NCI-H2227 treated with DMSO at 0.1 percent for 48 hours (cell line): ENCODE data around the gene ANGEL1.
A peak's percentile ranks its signal among the peaks of the same experiment; 100 is the strongest.

Experiments
- DNase-seq: peaks from one replicate; lab custom pipeline; 2025; lab: John Stamatoyannopoulos, UW

The ANGEL1 gene

DNA sequence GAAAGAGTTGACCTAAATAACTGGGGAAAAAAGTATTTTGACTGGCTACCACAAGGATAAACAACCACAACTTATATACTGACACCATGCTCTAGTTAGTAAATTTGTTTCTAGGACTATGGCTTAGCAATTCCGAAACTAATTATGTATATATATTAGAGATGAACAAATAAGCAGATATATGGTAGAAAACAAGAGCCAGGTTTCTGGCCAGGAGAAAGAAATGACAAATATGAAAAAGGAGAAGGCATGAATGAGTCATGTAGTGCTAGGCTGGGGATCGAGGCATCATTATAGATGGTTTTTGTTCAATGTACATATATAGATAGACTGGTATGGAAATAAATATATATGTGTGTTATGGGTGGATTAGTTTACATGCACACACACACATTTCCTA lies 8.0 kb upstream of the ANGEL1 start:
- DNase-seq = no peak

DNA sequence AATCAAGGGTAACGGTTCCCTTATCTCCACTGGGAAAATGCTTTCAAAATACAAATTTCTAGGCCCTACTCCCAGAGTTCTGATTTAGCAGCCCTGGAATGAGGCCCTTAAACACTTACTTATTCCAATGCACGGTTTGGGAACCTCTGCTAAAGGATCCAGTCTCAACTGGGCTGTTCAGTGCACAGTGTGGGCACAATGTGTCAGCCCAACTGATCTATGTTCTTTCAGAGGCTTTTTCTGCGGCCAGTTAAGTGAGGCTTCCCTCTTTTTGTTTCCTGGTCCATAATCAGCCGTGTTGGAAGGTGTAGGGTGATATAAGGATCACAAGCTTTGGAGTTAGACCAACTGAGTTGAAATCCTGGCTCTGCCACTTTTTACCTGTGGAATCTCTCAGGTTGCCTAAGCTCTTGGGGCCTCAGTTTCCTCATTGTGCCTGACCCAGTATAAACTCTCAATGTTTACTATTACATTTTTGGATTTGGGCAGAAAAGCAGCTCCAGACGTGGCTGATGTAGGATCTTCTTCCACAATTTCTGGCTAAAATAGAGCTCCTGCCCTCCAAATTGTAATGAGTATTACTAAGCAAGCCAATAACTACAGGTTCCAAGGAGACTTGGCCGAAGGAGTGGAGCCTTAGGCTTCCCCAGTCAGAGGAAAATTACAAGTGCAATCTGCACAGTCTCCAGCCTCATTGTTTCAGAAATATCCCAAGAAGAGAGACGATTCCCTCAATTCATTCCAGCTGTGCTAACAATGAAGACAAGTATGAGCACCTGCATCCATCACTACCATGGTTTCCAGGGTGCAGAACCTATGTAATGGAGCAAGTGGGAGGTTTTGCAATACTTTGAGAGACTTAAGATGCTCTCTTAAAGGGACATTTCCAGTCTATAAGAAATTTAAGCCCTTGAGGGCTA lies 2.3 kb upstream of the ANGEL1 start:
- DNase-seq = no peak

DNA sequence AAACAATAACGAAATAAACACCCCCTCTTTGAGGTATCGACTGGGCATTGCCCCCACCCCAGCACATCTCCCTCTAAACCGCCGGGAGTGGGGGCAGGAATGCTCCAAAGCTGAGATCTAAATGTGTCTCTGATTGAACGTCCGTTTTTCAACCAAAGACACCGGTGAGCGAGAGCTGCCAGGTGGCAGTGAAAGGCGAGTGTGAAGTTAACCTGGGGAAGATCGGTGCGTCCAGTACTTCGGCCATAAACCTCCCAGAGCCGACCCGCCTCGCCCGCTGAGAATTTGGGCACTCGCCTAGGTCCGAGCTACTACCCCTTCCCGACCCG lies 625 bp downstream of the ANGEL1 start:
- no peak for DNase-seq

DNA sequence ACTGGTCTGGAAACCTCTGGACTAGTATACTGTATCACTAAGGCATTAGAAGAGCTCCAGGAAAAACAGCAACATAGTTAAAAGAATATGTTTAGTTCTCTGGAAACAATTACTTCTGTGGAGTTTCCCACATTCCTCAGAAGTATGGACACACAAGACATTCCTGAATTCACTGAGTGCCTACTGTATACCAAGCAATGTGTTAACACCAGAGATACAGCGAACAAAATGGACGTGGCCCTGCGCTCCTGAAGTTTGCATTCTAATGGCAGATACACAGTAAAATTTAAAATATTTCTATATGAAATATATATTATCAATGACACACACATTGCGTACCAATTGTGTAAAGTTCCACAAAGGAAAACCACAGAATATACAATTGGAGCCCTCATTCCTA lies 1.1 kb downstream of the ANGEL1 start:
- no peak for DNase-seq

DNA sequence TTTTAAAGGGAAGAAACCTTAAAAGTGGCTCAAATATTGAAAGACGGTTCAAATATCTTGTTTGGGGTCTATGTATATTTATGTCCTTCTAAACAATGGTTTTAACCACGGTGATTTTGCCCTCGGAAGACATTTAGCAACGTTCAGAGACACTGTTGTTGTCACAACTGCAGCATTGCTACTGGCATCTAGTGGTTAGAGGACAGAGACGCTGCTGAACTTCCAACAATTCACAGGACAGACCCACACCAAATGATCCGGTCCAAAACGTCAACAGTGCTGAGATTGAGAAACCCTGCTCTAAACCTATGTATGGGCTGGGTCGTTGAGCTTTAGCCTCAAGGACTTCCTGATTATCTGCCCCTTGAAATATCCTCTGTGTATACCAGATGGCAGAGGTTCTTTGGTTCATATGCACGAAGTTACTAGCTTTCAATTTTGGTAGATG lies 1.7 kb downstream of the ANGEL1 start:
- DNase-seq = peak; percentile 4

DNA sequence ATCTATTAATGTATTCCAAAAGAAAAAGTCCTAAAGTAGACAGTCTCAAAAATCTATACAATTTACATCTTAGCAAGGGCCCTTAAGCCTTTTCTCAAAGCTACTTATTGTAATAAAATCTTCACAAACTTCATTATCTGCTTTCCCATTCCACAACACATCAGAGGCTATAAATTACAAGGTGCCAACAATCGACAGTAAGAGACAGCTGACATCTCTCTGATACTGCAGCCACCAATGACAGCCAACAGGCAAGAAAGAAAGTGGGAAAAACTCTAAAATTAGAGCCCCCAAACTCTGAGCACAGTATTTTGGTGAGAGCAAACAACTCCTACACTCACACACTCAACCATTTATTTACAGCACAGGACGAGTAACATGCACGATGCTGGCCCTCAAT lies 2.2 kb downstream of the ANGEL1 start:
- DNase-seq = no peak

DNA sequence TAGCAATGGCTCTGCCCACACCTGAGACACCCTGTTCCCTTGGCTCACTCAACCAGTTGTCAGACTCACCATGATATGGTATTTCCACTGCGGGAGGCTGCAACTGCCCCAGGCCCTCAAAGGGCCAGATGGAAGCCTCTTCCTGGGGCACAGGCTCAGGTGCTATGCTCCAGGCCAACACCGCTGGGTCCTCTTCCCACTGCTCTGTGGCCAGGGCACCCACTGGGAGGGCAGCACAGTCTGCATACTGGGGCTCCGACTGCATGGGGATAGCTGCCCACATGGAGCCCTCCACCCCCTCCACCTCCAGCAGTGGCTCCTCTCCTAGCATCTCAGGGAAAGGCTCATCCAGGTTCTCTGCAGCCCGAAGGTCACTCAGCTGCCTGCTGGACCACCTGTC lies 3.7 kb downstream of the ANGEL1 start:
- DNase-seq = no peak

DNA sequence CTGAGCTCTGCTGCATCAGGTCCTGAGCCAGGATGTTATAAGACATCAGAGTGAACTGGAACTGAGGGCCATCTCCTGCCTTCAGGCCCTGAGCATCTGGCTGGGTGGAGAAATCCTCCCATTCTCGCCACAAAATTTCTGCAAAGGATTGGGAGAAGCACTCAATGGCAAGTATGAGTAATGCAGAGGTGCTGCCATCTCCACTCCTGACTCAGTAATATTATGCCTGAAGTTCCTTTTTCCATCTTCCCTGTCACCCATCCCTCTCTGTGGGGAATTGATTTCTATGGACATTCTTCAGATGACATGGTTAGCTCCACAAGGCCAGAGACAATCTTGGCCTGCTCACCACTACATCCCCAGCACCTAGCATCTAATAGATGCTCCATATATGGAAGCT lies 4.7 kb downstream of the ANGEL1 start:
- no peak for DNase-seq

DNA sequence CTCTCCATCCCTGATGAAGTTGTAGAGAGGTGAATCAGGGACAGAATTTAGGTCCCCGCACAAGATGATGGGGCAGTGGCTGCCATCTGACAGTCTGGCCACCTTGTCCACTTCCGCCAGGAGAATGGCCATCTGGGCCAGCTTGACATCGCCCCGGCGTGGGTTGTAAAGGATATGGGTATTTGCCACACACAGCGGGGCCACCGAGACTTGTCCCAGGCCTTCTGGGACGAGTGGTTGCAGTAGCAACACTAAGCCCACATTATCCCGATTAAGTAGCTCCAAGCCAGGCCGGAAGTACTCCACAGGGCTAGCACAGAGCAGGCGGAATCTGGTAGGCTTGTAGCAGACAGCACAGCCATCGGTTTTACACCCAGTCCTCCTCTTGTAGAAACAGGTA lies 6.2 kb downstream of the ANGEL1 start:
- no peak for DNase-seq

DNA sequence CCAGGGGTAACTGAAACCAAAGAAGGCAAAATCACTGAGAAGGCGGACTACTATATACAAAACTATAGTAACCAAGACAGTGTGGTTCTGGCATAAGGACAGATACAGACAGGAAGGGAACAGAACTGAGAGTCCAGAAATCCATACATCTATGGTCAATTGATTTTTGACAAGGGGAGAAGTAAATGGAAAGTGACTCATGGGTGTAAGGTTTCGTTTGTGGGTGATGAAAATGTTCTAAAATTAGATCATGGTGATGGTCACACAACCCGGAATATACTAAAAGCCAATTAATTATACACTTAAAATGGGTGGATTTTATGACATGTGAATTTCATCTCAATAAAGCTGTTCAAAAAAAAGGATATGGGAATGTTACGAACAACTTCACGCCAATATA lies 18.7 kb downstream of the ANGEL1 start:
- no peak for DNase-seq

DNA sequence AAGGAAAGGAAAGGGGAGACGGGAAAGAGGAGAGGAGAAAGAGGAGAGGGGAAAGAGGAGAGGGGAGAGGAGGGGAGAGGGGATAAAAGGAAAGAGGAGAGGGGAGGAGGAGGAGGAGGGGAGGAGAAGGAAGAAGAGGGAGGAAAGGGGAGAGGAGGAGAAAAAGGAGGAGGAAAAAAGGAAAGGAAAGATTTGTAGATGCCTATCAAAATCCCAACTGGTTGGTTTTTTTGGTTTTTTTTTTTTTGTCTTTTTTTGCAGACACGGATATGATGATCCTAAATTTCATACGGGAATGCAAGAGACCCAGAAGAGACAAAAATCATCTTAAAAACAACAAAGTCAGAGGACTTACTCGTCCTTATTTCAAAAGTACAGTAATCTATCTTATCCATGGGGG lies 19.4 kb downstream of the ANGEL1 start:
- DNase-seq = no peak

DNA sequence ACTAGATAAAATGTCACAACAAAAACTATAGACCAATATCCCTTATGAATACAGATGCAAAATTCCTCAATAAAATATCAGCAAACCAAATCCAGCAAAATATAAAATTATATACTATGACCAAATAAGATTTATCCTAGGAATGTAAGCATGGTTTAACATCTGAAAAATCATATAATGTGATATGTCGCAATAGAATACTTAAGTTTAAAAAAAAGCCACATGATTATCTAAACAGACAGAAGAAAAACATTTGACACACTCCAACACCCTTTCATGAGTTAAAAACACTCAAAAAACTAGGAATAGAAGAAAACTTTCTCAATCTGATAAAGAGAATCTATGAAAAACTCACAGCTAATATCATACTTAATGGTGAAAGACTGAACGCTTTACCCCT lies 20.3 kb downstream of the ANGEL1 start:
- DNase-seq = no peak

DNA sequence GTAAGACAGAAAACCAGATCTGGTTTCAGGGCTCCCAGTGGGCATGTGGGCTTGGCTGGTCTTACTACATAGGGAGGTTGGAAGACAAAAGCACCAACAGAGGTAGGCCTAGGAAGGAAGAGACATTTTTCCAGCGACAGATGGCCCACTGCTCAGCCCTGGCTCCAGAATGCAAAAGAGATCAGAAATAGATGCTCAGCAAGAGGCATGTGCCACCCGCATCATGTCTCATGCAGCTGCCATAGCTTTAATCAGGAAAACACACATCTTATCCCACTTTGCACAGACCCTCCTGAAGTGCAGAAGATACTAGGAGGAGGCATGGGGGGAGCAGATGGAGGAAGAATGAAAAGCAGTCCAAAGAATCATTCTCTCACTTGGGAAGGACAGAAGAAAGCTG lies 26.1 kb downstream of the ANGEL1 start:
- no peak for DNase-seq

DNA sequence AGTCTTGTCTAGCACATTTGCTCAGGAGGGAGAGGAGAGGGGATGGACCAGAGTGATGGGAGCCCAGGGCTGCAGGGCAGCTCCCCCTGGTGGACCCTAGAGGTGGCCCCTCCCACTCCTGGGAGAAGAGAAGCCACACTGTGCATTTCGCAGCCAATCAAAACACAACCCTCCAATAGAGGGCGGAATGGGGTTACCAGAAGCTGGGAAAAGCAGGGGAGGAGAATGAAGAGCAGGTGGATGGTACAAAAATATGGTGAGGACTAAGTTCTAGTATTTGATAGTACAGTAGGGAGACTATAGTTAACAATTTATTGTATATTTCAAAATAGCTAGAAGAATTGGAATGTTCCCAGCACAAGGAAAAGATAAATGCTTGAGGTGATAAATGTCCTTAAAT lies 27.8 kb downstream of the ANGEL1 start:
- peak; percentile 60 for DNase-seq

DNA sequence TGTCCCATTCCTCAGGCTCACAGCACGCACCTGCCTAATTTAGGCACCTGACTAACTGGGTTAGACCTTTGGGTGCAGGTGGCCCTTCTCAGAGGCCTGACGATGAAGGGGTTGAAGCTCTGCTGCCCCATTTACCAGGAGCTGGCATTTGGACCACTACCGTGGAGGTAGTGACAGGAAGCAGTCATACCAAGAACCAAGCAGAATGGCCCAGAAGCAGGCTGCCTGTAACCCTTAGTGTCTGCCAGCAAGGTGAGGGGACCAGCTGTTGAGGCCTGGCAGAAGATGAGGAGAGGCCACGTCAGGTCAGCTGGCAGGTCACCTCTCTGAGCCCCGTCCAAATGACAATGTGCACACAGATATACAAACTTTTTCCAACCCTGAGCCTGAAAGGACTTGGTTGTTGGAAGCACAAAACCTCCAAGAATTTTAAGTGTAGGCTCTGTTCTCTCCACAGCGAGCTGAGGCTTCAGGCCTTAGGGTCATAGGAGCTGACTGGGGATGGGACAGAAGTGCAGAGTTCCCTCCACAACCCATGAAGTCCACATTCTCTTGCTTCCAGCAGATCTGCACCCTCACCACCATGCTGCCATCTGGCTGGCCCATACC lies 28.3 kb downstream of the ANGEL1 start:
- DNase-seq = no peak

DNA sequence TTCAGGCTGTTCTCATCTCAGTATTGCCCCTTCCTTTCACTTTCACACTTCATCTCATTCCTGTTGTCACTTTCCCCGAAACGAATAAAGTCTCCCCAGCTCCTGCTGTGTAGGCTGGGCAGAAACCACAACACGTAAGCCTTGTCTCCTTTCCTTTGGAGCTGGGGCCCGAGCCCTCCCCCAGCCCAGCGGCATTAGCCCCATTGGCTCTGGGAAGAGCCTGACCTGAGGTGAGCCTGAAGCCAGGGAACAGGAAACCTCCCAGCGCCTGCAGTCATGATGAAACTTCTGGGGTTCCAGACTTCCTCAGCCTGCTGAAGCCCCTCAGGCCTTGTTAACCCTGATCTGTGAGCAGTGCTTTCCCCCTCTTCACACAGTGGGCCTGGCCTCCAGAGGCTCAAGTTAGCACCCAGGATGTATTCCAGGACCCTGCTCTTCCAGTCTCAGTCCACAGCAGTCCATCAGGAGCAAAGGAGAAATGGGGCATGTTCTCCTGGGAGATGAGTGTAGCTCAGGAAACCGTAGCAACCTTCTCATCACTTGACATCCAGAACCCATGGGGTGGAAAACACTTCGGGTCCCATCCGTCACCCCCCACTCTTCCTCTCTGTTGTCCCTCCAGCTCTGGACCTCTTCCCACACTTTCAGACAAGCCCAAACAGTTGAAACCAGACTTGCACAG lies 29.7 kb downstream of the ANGEL1 start:
- DNase-seq = no peak

DNA sequence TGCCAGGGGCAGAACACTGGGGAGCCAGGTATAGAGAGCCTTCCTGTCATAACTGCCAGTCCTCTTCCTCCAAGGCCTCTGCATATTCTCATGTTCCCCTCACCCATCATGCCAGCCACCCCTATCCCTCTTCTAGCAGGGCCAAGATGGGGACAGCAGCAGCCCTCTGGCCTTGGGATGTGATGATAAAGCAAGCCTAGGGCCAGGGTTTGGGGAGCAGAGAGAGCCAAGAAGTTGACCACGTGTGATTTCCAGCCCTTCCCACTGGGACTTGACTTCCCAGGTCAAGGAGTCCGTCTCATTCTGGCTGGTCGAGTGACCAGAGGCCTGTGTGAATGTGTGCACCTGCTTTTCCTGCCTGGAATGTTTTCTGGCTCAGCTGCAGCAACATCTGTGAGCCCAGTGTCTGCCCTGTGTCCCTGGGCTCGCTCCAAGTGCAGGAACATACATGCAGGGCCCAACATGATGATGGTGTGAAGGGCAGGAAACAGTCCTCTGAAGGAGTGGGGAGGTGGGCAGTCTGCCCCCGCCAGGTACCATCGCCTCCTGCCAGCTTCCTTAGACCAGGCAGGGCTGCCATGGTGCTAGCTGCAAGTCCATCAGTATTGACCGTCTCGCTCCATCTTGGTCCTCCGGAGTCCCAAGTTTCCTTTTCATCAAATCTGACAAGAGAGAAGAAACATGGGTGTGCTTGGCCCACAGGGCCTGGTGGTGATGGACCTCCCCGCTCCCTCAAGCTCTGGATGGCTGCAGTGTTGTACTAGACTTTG lies 30.4 kb downstream of the ANGEL1 start:
- no peak for DNase-seq

DNA sequence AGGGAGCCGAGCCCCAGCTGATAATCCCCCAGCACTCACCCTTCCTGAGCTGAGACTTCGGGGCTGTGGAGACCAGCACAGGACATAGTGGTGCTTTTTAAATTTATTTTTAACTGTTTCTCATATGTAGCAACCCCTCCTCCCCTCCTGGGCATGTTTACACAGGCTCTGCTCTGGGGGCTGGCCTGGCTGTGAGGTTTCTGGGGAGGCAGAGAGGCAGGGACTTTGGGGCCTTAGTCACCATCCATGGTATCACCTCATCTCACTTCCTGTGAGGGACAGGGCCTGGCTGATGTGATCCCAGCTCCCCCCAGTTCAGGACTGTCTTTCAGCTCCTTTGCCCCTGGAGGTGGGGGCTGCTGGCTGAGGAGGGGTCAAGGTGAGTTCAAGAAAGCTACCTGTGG lies 31.0 kb downstream of the ANGEL1 start:
- DNase-seq = no peak

DNA sequence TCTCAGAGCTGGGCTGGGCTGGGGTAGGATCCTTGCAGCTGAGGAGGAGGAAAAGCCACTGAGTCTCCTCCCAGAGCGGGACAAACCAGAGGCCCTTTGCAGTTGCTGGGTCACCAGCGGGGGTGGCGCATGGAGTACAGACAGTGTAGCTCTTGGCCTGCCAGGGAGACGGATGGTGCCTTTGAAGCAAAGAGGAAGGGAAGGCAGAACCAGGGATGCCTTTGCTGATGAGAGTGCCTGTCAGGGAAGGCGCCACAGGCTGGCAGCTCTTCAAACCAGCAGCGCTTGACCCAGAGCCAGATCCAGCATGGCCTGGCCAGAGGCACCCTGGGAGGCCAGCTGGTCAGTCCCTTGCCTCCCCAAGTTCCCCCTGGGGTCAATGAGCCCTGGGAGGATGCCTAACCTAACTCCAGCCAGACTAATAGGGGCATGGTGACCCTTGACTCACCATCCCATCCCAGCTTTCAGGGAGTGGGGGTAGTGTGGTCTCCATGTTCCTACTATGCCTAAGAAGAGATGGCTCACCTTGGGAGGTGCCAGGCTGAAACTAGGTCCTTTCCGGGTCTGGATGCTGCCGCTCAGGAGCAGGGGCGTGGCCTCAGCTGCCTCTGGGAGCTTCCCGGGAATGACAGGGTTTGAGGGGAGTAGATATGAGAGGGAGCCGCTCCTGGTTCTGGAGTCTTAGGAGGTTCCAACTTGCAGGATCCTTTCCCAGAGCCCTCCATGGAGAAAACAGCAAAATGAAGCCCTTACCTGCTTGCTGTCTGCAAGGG lies 31.6 kb downstream of the ANGEL1 start:
- no peak for DNase-seq

DNA sequence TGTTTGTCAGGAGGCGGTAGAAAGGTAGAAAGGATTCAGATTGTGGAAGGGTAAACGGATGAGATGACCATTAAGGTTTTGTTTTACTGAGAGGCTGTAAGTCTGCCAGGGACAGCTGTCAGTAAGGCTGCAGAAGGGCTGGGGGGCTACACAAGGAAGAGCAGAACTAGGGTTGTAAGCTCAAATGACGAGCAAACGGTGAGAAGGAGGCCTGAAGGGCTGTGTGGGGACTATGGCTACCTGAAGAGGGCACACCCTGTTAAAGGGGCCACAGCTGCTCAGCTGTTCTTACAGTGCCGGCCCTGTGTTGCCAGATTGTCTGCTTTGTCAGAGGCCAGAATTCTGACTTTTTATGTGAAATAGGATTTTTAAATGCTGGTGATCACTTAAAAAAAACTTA lies 32.3 kb downstream of the ANGEL1 start:
- no peak for DNase-seq

DNA sequence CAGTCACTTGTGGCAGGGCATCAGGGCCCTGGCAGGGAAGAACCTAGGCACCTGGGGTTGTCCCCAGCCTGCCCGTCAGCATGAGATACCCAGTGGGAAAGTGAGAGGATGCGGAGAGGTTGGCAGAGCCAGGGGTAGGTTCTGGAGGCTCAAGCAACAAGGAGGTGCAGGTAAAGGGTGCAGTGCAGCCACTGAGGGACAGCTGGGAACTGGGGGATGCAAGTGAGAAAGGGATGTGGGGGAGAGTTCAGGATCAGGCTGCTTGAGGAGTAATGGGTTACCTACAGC lies 32.7 kb downstream of the ANGEL1 start:
- DNase-seq = no peak
